GM21526 (cell line): Measurements from ENCODE around the gene FLNB.

Source experiments
- ATAC-seq: cut with Tn5 transposase; IDR thresholded peaks from one replicate; pipeline ENCODE4 v1.9.1; 2021; ENCODE audit warnings: moderate library complexity; ENCODE audit not compliant: unreplicated experiment, low FRiP score

FLNB gene

DNA sequence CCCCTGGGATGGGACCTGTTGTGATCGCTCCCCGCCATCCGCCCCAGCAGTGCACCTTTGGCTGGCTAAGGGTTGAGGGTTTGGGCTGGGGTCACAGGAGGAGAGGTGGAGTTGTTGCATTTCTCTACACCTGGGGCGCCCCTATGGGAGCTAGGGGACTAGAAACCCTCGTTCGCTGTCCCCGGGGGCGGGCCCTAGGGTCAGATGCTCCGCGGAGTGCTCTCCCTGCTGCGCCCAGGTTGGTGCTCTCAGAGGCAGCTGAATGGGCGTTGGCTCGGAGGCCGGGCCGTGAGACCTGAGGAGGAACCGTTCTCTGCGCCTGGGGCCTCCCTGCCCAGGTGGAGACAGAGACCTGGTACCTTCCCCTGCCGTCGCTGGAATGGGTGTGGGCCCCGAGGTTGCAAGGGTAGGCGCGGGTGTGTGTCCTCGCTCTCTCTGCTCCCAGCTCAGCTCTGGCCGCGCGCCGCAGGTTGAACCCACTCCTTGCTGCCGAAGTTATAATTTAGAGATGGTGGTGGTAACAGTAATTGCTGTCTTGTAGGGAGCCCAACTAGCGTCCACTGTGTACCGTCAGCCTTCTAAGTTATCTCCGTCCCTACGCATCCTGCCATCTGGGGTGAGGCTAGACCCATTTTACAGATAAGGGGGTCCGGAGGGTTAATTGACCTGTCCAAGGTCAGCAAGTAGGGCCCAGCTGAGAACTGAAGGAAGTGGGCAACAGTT is 965 bp downstream of the FLNB start:
- peak; percentile 16 for ATAC-seq

DNA sequence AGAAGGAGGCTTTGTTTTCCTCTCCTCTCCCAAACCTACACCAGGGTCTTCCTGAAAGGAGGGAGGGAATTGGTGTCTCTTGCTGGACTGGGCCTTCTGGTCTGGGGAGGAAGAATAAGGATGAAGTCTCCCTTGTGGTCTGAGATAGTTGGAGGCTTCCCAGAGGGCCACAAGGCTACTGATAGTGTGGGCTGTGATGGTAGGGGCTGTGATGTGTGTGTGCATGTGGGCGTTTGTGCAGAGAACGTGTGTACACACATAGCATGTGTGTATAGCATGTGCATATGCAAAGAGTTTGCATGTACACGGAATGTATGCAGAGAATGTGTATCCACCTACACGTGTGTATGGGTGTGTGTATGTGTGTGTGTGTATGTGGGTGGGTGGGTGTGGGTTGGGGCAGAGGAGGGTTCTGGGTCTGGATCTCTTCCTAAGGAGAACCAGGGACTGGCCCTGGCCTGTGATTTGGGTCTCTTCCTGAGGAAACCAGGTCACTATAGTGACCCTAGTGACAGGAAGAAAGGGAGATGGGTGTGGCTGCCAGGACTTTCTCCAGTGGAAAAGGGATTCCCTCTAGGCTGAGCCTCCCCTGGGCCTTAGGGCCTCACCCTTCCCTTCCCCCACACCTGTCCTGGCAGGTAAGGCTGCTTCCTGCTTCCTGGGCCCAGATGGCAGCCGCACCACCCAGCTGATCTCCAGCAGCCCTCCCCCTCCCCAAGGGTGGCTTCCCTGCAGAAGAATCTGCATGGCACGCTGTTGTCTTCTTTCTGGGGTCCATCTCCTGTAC is 1.7 kb downstream of the FLNB start:
- no peak for ATAC-seq

DNA sequence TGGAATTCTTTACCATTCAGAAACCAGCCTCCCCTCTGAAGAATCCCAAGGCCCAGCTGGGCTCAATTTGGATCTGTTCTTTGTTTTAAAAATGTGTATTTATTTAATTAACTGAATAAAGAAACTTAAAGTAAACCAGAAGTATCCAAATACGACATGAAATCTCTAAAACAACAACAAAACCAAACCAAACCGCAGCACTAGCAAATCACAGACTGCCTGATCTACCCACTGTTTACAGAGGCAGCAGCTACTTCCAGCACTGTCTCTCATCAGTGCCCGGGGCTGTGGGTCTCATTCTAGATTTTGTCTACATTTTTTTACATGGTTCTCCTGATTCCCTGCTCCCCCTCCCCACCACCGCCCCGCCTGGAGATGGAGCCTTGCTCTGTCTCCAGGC is 2.3 kb downstream of the FLNB start:
- no peak for ATAC-seq

DNA sequence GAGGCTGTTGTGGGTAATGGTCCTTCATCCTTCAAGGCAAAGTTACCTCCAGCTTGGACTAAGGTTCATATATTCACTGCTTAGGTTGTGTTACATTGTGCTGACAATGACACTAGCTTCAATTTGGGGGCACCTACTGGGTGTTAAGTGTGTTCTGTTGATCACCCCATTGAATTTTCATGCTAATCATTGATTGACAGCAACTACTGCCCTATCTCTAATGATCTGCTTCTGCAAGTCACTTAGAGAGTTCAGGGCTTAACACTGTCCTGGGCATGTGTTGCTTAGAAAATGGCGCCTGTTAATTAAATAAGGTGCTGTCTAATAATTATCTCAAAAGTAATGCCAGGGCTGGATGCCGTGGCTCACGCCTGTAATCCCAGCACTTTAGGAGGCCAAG is 3.4 kb downstream of the FLNB start:
- ATAC-seq = no peak

DNA sequence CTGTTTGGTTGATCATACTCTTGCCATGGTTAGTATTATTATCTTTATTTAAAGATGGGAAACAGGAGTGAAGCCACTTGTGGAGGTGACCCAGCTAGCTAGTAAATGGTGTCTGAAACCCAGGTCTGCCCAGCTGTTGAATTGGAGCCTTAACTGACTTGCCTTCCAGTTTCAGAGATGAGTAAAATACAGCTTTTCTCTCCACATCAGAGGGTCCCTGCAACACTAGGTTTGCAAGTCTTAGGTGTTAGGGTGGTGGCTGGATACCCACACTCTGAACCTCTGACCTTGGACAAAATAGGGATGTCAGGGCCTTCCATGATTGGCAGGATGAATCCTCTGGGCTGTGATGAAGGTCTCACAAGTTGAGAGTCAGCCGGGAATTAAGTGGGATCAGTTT is 4.1 kb downstream of the FLNB start:
- no peak for ATAC-seq

DNA sequence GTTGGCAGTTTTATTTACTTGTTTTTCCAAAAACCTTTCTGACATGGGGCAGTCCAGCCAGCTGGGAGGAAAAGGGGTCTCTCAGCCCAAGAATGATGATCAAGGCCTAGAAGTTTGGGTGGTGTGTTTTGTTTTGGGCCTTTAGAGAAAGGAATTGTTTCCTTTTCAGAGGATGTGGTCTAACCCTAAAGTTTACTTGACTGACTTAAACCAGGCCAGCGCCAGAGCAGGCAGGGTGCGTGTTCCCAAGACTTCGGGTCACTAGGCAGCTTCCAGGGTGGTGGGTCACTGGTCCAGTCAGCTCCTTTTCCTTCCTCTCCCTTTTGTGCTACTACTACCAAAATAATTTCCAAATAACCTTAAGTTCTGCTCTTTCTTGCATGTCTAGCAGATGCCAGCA is 4.9 kb downstream of the FLNB start:
- ATAC-seq = no peak

DNA sequence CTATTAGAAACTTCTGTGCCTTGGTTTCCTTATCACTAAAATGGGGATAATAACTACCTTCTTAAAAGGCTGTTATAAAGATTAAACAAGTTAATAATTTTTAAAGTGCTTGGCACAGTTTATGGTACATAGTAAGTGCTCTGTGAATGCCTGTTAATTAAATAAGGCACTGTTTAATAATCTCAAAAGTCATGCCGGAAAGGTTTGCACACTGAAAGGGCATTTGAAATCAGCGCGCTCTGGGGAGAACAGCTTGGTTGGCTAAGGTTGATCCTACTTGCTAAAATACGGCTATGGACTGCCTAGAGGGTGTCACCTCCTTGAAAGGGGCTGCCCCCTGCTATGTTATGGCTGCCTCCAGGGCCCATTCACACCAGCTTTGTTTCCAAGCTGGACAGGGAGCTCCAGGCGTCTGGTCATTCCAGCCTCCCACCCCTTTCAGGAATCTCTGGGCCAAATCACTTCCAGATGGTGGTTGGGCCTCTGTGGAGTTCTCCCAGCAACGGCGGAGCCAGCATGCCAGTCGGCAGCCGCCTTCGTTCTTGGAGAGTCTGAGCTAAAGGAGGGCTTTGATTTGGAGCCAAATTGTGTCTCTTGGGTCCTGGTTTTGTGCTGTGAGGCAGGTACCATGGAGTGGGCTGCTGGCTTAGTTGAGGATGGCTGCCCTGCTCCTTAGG is 5.9 kb downstream of the FLNB start:
- ATAC-seq = no peak

DNA sequence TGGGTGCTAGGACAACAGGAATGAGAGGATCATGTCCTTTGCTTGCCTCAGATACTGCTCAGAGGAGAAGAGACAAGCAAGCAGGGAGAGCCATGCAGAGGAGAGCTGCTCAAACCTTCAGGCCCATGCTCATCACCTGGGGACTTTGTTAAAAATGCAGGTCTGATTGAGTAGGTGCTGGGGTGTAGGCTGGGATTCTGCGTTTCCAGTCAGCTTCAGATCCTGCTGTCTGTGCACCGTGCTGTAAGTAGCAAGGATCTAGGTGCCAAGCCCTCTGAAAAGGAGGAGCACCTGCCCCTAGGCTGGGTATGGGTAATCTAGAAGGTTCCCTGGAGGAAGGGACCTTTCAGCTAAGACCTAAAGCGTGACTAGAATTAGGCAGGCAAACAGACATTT is 7.3 kb downstream of the FLNB start:
- ATAC-seq = no peak

DNA sequence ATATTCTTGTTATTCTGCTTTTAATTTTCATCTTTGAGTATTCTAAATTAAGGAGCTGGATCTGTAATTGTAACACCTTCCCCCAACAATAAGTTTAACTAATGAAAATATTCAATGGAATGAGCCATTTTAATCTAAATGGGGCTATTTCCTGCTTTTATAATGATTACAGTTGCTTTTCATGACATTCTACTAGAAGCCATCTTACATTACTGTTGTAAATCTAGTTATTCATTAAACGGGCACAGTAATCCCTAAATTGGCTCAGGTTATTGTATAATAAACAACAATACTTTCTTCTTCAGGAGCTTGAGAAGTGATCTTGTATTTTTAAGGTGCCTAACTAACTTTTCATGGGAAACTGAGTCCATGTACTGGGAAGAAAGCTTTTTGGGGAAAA is 8.5 kb downstream of the FLNB start:
- no peak for ATAC-seq

DNA sequence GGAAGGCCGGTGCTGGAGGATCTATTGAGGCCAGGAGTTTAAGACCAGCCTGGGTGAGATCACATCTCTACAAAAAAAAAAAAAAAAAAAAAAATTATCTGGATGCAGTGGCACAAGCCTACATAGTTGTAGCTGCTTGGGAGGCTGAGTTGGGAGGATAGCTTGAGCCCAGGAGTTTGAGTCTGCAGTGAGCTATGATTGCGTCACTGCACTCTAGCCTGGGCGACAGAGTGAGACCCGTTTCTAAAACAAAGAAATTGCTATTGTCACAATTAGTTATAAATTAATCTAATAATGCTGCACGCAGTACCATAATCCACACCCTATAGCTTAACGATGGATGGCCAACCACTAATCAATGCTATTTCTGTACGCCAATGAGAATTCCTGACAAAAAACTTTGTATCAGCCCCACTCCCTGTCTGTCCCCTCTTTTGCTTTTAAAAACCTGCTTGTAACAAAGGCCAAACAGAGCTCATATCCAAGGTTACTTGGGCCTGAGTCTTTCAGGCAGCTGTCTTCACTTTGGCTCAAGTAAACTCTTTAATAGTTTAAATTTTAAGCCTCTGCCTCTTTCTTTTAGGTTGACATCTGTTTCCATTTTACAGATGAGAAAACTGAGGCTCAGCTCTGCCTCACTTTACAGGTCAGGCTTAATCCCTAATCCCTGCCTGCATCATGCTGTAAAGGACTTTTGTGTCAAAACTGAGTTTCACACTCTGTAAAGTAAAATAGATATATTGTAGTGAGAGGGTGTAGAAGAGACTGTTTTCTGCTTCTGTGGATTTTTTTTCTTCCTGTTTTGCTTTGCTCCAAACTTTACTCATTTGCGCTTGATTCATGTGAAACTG is 10.9 kb downstream of the FLNB start:
- ATAC-seq = no peak

DNA sequence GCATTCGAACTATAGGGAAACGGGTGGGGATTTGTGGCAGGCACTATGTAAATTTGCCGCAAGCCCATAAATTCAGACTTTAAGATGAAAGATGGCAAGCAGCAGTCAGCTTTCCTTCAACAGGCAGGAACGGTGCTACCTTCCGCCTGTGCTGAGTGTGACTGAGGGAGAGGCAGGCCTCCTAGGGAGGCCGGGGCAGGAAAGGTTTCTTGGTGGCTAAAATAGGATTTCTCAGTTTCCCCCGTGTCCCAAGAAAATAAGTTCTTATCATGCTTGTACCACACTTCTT is 12.5 kb downstream of the FLNB start:
- no peak for ATAC-seq

DNA sequence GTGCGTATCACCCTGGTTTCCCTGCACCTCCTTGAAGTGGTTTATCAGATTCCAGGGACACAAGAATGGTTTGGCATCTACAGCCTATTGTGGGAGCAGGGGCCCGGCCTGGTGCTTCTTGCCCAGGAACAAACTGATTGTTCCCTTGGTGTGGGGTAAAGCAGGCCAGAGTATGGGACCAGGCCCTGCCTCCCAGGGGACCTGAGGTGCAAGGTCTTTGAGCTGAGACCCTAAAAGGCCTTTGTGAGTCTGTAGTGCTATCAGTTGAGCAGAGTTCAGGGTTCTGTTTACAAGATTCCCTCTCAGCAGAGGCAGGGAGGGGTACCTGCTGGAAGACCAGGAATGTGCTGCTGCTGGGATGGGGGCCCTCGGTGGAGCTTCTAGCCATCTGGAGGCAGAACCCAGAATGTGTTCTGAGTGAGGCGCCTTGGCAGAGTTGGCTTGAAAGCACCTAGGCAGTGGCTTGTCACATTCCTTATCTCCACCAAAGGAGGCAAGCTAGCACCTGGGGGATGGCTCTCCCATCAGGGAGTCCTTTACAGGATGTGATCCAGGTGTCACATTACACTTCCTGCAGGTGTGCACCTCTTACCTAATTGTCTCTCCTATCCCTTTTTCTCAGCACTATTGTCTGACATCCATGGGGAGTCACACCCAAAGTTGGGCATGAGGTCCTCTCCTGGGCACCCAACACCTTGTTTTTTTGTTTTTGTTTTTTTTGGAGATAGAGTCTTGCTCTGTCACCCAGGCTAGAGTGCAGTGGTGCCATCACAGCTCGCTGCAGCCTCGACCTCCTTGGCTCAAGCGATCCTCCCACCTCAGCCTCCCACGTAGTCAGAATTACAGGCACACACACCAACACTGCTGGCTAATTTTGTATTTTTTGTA is 13.1 kb downstream of the FLNB start:
- no peak for ATAC-seq

DNA sequence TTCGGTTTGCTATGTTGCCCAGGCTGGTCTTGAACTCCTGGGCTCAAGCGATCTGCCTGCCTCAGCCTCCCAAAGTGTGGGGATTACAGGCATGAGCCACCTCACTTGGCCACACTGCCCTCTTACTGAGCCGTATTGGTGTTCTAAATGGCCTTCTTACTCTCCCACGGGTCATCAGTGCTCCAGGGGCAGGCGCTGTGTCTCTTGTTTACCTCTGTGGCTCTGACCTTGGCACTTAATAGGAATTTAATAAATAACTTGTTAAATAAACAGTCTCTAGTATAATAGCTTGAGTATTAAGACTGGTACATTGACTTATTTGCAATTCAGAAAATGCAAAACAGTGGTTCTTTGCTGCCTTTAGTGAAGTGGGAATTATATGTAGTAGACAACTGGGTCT is 13.7 kb downstream of the FLNB start:
- ATAC-seq = no peak

DNA sequence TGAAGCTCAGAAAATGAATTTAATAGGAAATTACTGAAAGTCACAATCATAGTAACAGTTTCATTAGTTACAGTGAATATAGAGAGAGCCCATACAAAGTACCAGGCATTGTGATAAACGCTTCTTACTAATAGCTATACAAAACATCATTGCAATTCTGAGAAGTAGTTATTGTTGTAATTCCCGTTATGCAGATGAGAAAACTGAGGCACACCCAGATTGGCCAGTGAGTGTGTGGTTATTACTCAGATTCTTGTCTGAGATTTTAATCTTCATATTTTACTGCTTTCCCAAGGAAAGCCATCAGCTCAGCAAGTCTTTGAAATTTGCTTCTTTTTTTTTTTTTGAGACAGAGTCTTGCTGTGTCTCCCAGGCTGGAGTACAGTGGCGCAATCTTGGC is 14.3 kb downstream of the FLNB start:
- ATAC-seq = no peak

DNA sequence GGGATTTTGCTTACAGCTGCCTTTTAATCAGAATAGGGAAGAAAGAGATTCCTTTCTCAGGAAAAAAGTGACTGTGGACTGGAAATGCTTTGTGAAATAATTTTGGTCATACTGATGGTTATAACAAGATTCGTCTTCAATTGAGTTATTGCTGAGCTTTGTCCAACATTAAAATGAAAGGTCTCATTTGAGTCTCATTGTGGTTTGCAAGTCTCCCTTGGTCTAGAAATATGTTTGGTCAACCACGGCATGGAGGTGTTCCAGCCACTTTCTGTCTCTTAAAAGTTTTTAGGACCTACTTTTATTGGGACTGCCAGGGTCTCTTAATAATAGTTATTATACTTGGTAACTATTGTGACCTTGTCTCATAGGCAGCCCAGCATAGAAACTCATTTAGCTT is 15.3 kb downstream of the FLNB start:
- no peak for ATAC-seq

DNA sequence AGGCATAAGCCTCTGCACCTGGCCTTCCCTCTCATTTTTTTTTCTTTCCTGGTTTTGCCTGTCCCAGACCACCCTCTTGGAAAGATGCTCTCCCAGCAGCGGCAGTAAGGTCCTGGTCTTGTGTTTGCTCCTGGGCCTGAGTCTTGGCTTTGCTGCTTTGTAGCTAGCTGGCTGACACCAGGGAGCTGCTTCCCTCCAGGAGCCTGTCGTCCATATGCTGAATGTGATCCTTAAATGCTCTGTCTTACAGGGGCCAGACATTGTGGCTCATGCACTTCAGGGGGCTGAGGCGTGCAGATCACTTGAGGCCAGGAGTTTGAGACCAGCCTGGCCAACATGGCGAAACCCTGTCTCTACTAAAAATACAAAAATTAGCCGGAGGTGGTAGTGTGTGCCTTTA is 17.2 kb downstream of the FLNB start:
- ATAC-seq = no peak

DNA sequence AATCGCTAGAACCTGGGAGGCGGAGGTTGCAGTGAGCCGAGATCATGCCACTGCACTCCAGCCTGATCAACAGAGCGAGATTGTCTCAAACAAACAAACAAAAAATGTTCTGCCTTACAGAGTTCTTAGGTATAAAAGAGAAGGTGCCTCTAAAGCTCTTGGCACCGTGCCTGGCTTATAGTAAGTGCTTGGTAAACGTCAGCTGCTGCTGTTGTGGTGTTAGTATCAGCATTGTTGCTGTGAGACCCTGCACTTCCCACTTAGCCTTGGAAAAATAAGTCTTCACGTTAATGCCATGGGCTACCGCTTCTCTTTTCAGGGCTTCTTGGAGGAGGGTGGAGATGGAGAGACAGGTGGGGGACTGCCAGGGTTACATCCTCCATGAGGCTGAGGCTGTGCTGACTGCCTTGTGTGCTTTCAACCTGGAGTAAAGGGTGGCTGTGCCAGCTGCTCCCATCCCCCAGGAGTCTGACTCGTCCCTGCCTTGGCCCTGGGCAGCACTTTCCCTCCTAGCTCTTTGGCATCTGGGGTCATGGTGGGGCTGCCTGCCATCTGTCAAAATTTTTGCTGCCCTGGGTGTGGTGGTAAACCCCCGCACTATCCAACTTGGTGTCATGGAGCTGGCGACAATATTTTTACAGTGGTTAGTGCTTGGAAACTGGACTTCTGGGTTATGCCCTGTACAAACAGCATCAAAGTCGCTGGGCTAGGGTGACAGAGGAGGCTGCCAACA is 17.8 kb downstream of the FLNB start:
- ATAC-seq = no peak

DNA sequence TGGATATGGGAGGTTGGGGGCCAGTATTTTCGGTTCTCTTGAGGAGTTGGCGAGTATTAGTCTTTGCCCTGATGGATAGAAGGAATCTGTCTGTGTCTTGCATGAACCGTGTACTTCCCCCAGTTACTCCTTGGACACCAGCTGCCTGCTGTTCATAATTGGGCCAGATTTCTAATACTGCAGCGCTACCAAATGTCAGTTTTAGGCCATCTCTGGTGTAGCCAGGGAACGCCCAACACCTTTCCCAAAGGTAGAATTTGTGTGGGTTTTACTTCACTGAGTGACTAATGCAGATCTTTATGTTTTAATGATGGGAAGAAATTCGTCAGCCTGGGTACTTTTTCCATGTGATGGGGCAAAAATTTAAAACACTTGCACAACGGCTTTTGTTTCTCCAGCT is 18.4 kb downstream of the FLNB start:
- ATAC-seq = no peak

DNA sequence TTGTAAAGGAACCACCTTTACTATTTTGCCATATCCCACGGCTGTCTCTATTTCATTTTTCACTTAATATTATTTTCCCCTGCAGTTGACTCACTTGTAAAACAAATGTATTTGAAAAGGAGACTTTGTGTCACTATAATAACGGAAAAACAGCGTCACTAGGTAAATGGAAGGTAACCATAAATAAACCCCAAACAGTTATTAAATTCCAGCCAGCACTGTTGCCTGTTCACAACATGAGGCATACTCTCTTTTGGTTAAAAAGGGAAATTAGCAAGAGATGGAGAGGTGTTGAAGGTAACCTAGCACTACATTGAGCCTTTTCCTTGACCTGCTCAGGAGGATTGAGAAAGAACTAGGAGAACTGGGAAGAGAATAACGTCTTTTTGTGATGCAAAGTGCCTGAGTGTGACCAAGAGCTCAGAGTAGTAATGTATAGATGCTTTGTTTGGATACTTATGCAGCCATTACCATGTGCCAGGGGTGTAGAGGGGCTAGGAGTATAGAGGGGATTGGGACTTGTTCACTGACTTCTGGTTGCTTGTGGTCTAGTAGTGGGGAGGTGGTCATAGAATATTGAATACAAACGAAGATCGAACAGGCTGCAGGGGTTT is 19.6 kb downstream of the FLNB start:
- no peak for ATAC-seq
